ENCODE data around the gene PPP3R2.

PPP3R2 gene

DNA sequence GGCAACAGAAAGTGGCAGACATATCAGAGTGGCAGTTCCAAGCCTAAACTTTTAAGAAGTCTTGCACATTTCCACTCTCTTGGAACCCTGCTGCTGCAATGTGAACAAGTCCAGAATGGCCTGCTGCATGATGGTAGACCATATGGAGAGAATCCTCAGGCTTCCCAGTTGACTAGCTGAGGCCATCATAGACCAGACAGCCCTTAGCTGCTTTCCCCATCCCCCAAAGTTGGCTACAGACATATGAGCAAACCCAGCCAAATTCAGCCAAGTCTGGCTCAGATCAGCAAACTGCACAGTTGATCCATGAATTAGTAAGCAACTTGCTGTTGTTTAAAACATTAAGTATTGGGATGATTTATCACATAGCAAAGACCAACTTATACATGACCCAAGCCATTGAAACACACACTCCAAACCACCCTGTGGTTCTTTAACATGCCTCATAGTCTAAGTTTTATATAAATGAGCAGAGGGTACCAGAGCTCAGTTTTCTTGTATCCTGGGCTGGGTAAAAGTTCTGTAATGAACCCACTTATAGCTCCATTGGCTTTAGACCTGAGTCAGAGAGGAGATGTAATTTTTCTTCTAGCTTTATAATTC is 19.9 kb downstream of the PPP3R2 start:
- Histone ChIP-seq H3K9me3 (ENCODE audit: insufficient read depth, low read depth, low read length) (no peaks in the 10 kb centered on the region), H3K4me2 (ENCODE audit: low read depth, low read length, poor library complexity, severe bottlenecking) (no peak overlapping the region), H3K36me3 (ENCODE audit: insufficient read depth, low read length) (no peaks in the 10 kb centered on the region), H3K9me2 (replicated peaks; ENCODE audit: low read depth, low read length) (no peaks in the 10 kb centered on the region), H3K4me1 (ENCODE audit: insufficient read depth, low read length, poor library complexity, severe bottlenecking) (no peaks in the 10 kb centered on the region), H3K9ac (ENCODE audit: low read depth, low read length, poor library complexity, severe bottlenecking) (no peak overlapping the region), H3K4me3 (ENCODE audit: low read length, poor library complexity, severe bottlenecking) (no peak overlapping the region), H2AFZ (ENCODE audit: low read length) (no peak overlapping the region), H3K27me3 (ENCODE audit: insufficient read depth, low read length, poor library complexity, severe bottlenecking) (no peaks in the 10 kb centered on the region), H3F3A (ENCODE audit: low read depth) (no peaks in the 10 kb centered on the region), H3K79me2 (ENCODE audit: insufficient read depth, low read length) (no peaks in the 10 kb centered on the region), H4K20me1 (ENCODE audit: insufficient read depth, low read length, poor library complexity, severe bottlenecking) (no peaks in the 10 kb centered on the region)
- TF ChIP-seq CTCF (conservative IDR thresholded peaks at IDR 0.05; ENCODE audit: low read length) = no peak
- TF ChIP-seq EZH2phosphoT487 (IDR thresholded peaks at IDR 0.05; ENCODE audit: borderline replicate concordance) = no peak

GRCh38 chr9:101572316-101572715 is 22.5 kb downstream of the PPP3R2 start:
- Histone ChIP-seq H3K4me1 (ENCODE audit: insufficient read depth, low read length, poor library complexity, severe bottlenecking) (no peaks in the 10 kb centered on the region), H3K36me3 (ENCODE audit: insufficient read depth, low read length) (no peaks in the 10 kb centered on the region), H3K4me3 (ENCODE audit: low read length, poor library complexity, severe bottlenecking) (no peak overlapping the region), H4K20me1 (ENCODE audit: insufficient read depth, low read length, poor library complexity, severe bottlenecking) (no peaks in the 10 kb centered on the region), H3K4me2 (ENCODE audit: low read depth, low read length, poor library complexity, severe bottlenecking) (no peak overlapping the region), H3K9me3 (ENCODE audit: insufficient read depth, low read depth, low read length) (no peaks in the 10 kb centered on the region), H3K9ac (ENCODE audit: low read depth, low read length, poor library complexity, severe bottlenecking) (no peak overlapping the region), H3F3A (ENCODE audit: low read depth) (no peaks in the 10 kb centered on the region), H3K79me2 (ENCODE audit: insufficient read depth, low read length) (no peaks in the 10 kb centered on the region), H2AFZ (ENCODE audit: low read length) (no peak overlapping the region), H3K27me3 (ENCODE audit: insufficient read depth, low read length, poor library complexity, severe bottlenecking) (no peaks in the 10 kb centered on the region), H3K9me2 (replicated peaks; ENCODE audit: low read depth, low read length) (no peaks in the 10 kb centered on the region)
- no peak for TF ChIP-seq EZH2phosphoT487 (IDR thresholded peaks at IDR 0.05; ENCODE audit: borderline replicate concordance)
- no peak for TF ChIP-seq CTCF (conservative IDR thresholded peaks at IDR 0.05; ENCODE audit: low read length)

DNA sequence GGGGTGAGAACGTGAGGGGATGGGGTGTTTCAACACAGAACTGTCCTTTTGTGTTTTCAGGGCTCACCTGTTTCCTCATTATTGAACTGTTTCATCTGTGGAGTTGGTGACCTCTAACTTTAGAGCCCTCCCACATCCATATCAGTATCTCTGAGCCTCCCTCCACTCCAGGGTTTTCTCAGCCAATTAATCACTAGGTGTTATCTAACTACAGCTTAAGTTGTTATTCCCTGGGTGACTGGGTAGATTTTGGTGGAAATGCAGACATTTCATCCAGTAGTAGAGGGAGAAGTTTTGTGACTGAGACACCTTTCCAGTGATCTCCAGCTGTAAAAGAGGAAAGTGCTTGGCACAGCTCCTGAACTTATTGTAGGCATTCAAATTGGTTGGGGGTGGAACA is 23.7 kb downstream of the PPP3R2 start:
- H3K9ac ChIP-seq (ENCODE audit: low read depth, low read length, poor library complexity, severe bottlenecking) = no peak overlapping the region
- no peaks in the 10 kb centered on the region for H3K27me3 ChIP-seq (ENCODE audit: insufficient read depth, low read length, poor library complexity, severe bottlenecking)
- H3K9me3 ChIP-seq (ENCODE audit: insufficient read depth, low read depth, low read length) = no peaks in the 10 kb centered on the region
- TF ChIP-seq EZH2phosphoT487 (IDR thresholded peaks at IDR 0.05; ENCODE audit: borderline replicate concordance) = no peak
- no peak for TF ChIP-seq CTCF (conservative IDR thresholded peaks at IDR 0.05; ENCODE audit: low read length)
- H2AFZ ChIP-seq (ENCODE audit: low read length) = no peak overlapping the region
- no peak overlapping the region for H3K4me2 ChIP-seq (ENCODE audit: low read depth, low read length, poor library complexity, severe bottlenecking)
- no peaks in the 10 kb centered on the region for H4K20me1 ChIP-seq (ENCODE audit: insufficient read depth, low read length, poor library complexity, severe bottlenecking)
- H3K79me2 ChIP-seq (ENCODE audit: insufficient read depth, low read length) = no peaks in the 10 kb centered on the region
- no peak overlapping the region for H3K4me3 ChIP-seq (ENCODE audit: low read length, poor library complexity, severe bottlenecking)
- H3K36me3 ChIP-seq (ENCODE audit: insufficient read depth, low read length) = peaks cover 3% of the 10 kb centered on the region; the same call in 1 of the 2 replicates
- H3K4me1 ChIP-seq (ENCODE audit: insufficient read depth, low read length, poor library complexity, severe bottlenecking) = no peaks in the 10 kb centered on the region
- no peaks in the 10 kb centered on the region for H3K9me2 ChIP-seq (replicated peaks; ENCODE audit: low read depth, low read length)
- no peaks in the 10 kb centered on the region for H3F3A ChIP-seq (ENCODE audit: low read depth)

All from Loucy (cell line).